Keratinocyte (primary cell): ENCODE results near the gene TSR1. TPM values are rescaled to one million over a fixed set of nuclear protein-coding genes. Genes with fewer than 3 reads are reported as not detected.

Experiments
- DNase-seq: peaks from one replicate; pipeline ENCODE4 v3.0.0-alpha.2; 2011; ENCODE audit warnings: low read depth, missing footprints, low spot score
- FAIRE-seq: peaks from 2 replicates; lab custom pipeline; 2011; peaks lifted over from hg19 to GRCh38; lab: Jason Lieb, UNC
- H2AFZ ChIP-seq: 2 replicates; pipeline ENCODE4 v1.6.0; 2012; ENCODE audit warnings: low read length, control low read depth, inconsistent platforms; ENCODE audit not compliant: control insufficient read depth
- H3K27ac ChIP-seq: 2 replicates; pipeline ENCODE4 v1.5.1; 2011; ENCODE audit warnings: low read length; ENCODE audit not compliant: control insufficient read depth, insufficient read depth
- H3K27me3 ChIP-seq: 3 replicates; pipeline ENCODE4 v1.6.0; 2011; ENCODE audit warnings: low read length; ENCODE audit not compliant: control insufficient read depth, insufficient read depth; ENCODE audit errors: extremely low read depth
- H3K36me3 ChIP-seq, 2 experiments: 2 replicates in 1 of 2; 3 replicates in 1 of 2; pipeline ENCODE4 v1.5.1; 2011; ENCODE audit warnings: low read length in 2 of 2, mild to moderate bottlenecking in 1 of 2; ENCODE audit not compliant: control insufficient read depth in 2 of 2, insufficient read depth in 2 of 2; ENCODE audit errors: extremely low read depth in 1 of 2
- H3K4me1 ChIP-seq: 3 replicates; pipeline ENCODE4 v1.5.1; 2011; ENCODE audit warnings: low read length; ENCODE audit not compliant: control insufficient read depth, insufficient read depth; ENCODE audit errors: extremely low read depth
- H3K4me2 ChIP-seq: 3 replicates; pipeline ENCODE4 v1.6.0; 2011; ENCODE audit warnings: low read depth, low read length; ENCODE audit not compliant: control insufficient read depth, insufficient read depth; ENCODE audit errors: extremely low read depth
- H3K4me3 ChIP-seq, 3 experiments: fragments of 200-600 bp in 1 of 3; sonication (generic) in 1 of 3; 2 replicates in 2 of 3; 3 replicates in 1 of 3; pipeline ENCODE4 v1.5.1; 2011 to 2016; ENCODE audit warnings: low read length in 3 of 3, mild to moderate bottlenecking in 3 of 3, control low read depth in 2 of 3, inconsistent platforms in 1 of 3, low read depth in 1 of 3, mixed read lengths in 1 of 3, mixed run types in 1 of 3, moderate library complexity in 1 of 3; ENCODE audit not compliant: control insufficient read depth in 2 of 3, insufficient read depth in 2 of 3; ENCODE audit errors: extremely low read depth in 1 of 3
- H3K79me2 ChIP-seq: 2 replicates; pipeline ENCODE4 v1.6.0; 2012; ENCODE audit warnings: low read length; ENCODE audit not compliant: control insufficient read depth, insufficient read depth
- H3K9ac ChIP-seq: 3 replicates; pipeline ENCODE4 v1.6.0; 2011; ENCODE audit warnings: low read length; ENCODE audit not compliant: control insufficient read depth, insufficient read depth; ENCODE audit errors: extremely low read depth
- H3K9me1 ChIP-seq: 3 replicates; pipeline ENCODE4 v1.6.0; 2011; ENCODE audit warnings: low read length; ENCODE audit not compliant: control insufficient read depth, insufficient read depth; ENCODE audit errors: extremely low read depth
- H3K9me3 ChIP-seq: 2 replicates; pipeline ENCODE4 v1.5.1; 2012; ENCODE audit warnings: low read depth, low read length; ENCODE audit not compliant: control insufficient read depth
- H4K20me1 ChIP-seq: 3 replicates; pipeline ENCODE4 v1.6.0; 2011; ENCODE audit warnings: low read length; ENCODE audit not compliant: control insufficient read depth, insufficient read depth; ENCODE audit errors: extremely low read depth
- EZH2 ChIP-seq: IDR thresholded peaks from one replicate; pipeline ENCODE4 v1.6.1; 2012; ENCODE audit warnings: inconsistent platforms, mild to moderate bottlenecking, low read length, moderate library complexity
- dilution Hi-C: fragments of 300-500 bp; cut with MboI; formaldehyde crosslinking; loops from one replicate; pipeline ENCODE4 v1.7.0; 2020; ENCODE audit warnings: low sequenced_read_pairs; ENCODE audit not compliant: extremely low pct_ligation_motif_present
- polyA plus RNA-seq, 5 experiments: library from polyadenylated mRNA; depleted of rRNA in 3 of 5; stranded (reverse) in 3 of 5; stranded (forward) in 1 of 5; unstranded in 1 of 5; fragments of >200 nt; gene quantifications; 1 replicate in 1 of 5; 2 replicates in 3 of 5; 3 replicates in 1 of 5; pipeline versions ENCODE4 v1.2.1 to v1.2.3, GENCODE V29; 2011 to 2012; ENCODE audit warnings: missing spikeins in 2 of 5, low read depth in 1 of 5, low replicate concordance in 1 of 5
- TF ChIP-seq, protein P1 (sequence below), 3 experiments: IDR thresholded peaks in 1 of 3; conservative IDR thresholded peaks in 1 of 3; optimal IDR thresholded peaks in 1 of 3; 2 replicates in 2 of 3; 3 replicates in 1 of 3; pipeline versions ENCODE3 to v1.5.1; 2011; ENCODE audit warnings: low read length in 3 of 3, mild to moderate bottlenecking in 3 of 3, moderate library complexity in 2 of 3, control low read depth in 1 of 3, inconsistent platforms in 1 of 3; ENCODE audit not compliant: insufficient read depth in 2 of 3; ENCODE audit errors: extremely low read depth in 1 of 3

Gene TSR1
- polyA plus RNA-seq, 1 donor (not counting 4 experiments of a cell fraction or from before 2014, with no cell fraction given): 17.1 TPM

DNA sequence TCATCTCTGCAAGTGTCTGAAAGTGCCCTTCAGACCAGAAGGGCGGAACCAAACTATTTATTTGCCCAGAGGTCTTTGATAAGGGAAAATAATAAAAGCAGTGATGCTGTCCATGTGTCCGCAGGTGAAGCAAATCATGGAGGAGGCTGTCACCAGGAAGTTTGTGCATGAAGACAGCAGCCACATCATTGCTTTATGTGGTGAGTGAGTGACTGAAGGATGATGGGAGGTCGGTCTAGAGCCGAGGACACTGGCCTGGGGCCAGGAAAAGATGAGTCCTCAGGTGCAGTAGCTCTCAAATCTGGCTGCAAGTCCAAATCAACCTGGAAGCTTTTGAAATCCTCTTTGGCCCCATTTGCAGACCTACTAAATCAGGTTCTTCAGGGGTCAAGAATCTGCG, 7.2 kb upstream of the TSR1 start:
- Histone ChIP-seq H3K27me3 (no peaks in the 10 kb centered on the region), H3K4me1 (peaks cover 3% of the 10 kb centered on the region), H3K4me2 (no peak overlapping the region), H3K36me3 (peaks cover 3 to 4% of the 10 kb centered on the region in 2 experiments), H3K9ac (no peak overlapping the region), H2AFZ (no peak overlapping the region), H3K27ac (no peak overlapping the region), H4K20me1 (peaks cover 4% of the 10 kb centered on the region), H3K9me1 (no peaks in the 10 kb centered on the region), H3K79me2 (no peaks in the 10 kb centered on the region), H3K9me3 (no peaks in the 10 kb centered on the region), H3K4me3 (no peak overlapping the region)
- TF ChIP-seq, protein P1, sequence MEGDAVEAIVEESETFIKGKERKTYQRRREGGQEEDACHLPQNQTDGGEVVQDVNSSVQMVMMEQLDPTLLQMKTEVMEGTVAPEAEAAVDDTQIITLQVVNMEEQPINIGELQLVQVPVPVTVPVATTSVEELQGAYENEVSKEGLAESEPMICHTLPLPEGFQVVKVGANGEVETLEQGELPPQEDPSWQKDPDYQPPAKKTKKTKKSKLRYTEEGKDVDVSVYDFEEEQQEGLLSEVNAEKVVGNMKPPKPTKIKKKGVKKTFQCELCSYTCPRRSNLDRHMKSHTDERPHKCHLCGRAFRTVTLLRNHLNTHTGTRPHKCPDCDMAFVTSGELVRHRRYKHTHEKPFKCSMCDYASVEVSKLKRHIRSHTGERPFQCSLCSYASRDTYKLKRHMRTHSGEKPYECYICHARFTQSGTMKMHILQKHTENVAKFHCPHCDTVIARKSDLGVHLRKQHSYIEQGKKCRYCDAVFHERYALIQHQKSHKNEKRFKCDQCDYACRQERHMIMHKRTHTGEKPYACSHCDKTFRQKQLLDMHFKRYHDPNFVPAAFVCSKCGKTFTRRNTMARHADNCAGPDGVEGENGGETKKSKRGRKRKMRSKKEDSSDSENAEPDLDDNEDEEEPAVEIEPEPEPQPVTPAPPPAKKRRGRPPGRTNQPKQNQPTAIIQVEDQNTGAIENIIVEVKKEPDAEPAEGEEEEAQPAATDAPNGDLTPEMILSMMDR (optimal IDR thresholded peaks at IDR 0.05 in 1 of 3, IDR thresholded peaks at IDR 0.05 in 1 of 3, conservative IDR thresholded peaks at IDR 0.05 in 1 of 3; ENCODE audit: extremely low read depth in 1 of 3, insufficient read depth in 2 of 3, low read length in 3 of 3): no peak
- TF ChIP-seq EZH2: no peak
- DNase-seq: no peak
- FAIRE-seq: no peak
- dilution Hi-C loops: no loop called here

DNA sequence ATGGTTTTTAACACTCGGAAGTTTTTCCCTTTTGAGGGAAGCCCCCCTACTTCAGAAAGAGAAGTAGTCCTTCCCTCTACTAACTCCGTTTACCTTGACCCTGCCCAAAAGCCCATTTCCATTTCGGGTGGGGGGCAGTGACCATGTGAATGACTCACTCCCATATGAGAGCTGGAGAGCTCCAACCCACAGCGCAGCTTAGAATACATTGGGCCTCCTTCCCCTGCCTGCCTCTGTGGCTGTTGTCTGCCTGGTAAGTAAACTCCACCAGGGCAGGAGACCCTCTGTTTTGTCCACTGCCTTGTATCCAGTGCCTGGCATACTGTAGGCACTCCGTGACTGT, 2.0 kb upstream of the TSR1 start:
- Histone ChIP-seq H3K79me2 (peaks cover 33% of the 10 kb centered on the region), H3K27me3 (no peaks in the 10 kb centered on the region), H3K36me3 (peaks cover 10 to 21% of the 10 kb centered on the region in 2 experiments), H3K9ac (peak overlapping the region; percentile 96), H2AFZ (peak overlapping the region; percentile 72), H3K4me3 (peak overlapping the region; percentile 61 to 87 (median 66)), H3K4me1 (peaks cover 20% of the 10 kb centered on the region), H3K27ac (peak overlapping the region; percentile 11), H3K9me1 (no peaks in the 10 kb centered on the region), H3K9me3 (no peaks in the 10 kb centered on the region), H4K20me1 (no peaks in the 10 kb centered on the region), H3K4me2 (peak overlapping the region; percentile 94)
- DNase-seq (no peak), FAIRE-seq (no peak)
- TF ChIP-seq EZH2: no peak
- dilution Hi-C loops: no loop called here
